MV-4-11 (cell line): ENCODE data around the gene TRPM8.
"Not testable (repeated sequence)": the region's sequence is repeated elsewhere in the genome, so short reads cannot be mapped to it uniquely, and the experiment has no call there.

Experiments used
- DNase-seq: peaks from one replicate; lab custom pipeline; 2025; lab: John Stamatoyannopoulos, UW

Gene TRPM8

GRCh38 chr2:233936089-233936488 is 18.9 kb downstream of the TRPM8 start:
- DNase-seq, result no peak

GRCh38 chr2:233938676-233939370 is 21.6 kb downstream of the TRPM8 start:
- no peak for DNase-seq

GRCh38 chr2:233940376-233941276 is 23.5 kb downstream of the TRPM8 start:
- DNase-seq, result peak; percentile 83

GRCh38 chr2:233942731-233943130 is 25.6 kb downstream of the TRPM8 start:
- no peak for DNase-seq

GRCh38 chr2:233944269-233944668 is 27.1 kb downstream of the TRPM8 start:
- no peak for DNase-seq

DNA sequence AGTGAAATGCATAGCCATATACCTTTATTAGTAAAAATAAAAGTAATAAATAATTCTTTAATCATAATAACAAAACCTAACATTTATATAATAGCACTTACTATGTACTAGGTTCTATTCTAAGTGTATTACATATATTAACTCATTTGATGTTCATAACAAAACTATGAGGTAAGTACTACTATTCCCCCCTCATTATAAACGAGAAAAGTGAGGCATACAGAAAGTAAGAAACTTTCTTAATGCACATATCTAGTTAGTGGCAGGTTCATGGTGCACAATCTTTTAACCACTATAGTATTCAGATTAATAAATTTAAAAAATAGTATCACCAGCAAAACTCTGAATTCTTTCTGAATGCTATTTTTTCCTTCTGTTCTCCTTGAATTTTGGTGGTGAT is 27.5 kb downstream of the TRPM8 start:
- no peak for DNase-seq

DNA sequence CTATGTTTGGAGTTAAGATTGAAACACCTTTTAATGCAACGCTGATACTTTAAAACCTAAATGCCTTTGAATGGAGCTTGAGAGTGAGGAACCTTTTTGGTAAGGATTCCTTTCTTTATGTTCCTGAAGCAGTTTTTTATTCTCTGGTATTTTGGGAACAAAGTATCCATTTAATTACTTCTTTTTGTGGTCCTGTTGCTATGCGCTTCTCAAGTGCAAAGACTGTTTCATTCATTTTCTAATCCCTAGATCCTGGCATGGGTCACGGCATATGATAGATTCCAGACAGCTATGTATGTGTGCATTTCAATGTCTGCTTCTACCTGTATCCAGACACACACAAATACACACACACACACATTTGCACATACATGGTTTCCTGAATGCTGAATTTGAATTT is 28.0 kb downstream of the TRPM8 start:
- no peak for DNase-seq

- DNase-seq, result no peak
These were observed 33.1 kb downstream of the TRPM8 start for GRCh38 chr2:233950078-233950825.

GRCh38 chr2:233952335-233952734 is 35.2 kb downstream of the TRPM8 start:
- no peak for DNase-seq

GRCh38 chr2:233953087-233953801 is 36.1 kb downstream of the TRPM8 start:
- no peak for DNase-seq

- no peak for DNase-seq
These were observed 43.0 kb downstream of the TRPM8 start for GRCh38 chr2:233960203-233960602.

DNA sequence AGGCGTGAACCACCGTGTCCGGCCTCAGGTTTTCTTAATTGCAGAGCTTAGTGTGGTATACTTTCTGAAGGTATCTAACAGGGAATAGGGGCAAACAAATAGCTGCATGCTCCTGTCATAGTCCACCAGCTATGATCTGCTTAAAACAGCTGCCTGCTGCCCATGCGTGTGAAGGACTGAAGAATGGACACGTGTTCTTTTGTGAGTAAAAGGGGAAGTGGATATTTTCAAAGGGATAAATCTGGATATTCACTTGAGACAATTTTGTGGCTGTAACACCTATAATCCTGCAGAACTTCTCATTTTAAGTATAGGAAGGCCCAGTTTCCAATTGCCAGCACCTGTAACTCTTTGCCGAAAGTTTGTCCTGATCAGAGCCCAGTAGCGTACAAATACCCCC is 44.7 kb downstream of the TRPM8 start:
- peak; percentile 18 for DNase-seq

- no peak for DNase-seq
These were observed 47.4 kb downstream of the TRPM8 start for GRCh38 chr2:233964581-233964980.

GRCh38 chr2:233965032-233965603 is 47.9 kb downstream of the TRPM8 start:
- DNase-seq, result no peak

DNA sequence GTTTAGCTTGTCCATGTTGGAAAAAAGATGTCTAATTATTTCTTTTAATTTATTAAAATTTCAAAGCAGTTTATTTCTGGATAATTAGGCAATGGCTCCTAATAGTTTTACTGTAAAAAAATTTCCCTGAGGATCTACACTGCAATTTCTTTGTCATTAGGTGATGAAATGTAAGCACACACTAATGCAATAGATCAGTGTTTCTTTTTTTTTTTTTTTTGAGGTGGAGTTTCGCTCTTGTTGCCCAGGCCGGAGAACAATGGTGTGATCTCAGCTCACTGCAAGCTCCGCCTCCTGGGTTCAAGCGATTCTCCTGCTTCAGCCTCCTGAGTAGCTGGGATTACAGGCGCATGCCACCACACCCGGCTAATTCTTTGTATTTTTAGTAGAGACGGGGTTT is 48.5 kb downstream of the TRPM8 start:
- DNase-seq, result peak; percentile 20

GRCh38 chr2:233966388-233966787 is 49.2 kb downstream of the TRPM8 start:
- DNase-seq, result peak; percentile 93

DNA sequence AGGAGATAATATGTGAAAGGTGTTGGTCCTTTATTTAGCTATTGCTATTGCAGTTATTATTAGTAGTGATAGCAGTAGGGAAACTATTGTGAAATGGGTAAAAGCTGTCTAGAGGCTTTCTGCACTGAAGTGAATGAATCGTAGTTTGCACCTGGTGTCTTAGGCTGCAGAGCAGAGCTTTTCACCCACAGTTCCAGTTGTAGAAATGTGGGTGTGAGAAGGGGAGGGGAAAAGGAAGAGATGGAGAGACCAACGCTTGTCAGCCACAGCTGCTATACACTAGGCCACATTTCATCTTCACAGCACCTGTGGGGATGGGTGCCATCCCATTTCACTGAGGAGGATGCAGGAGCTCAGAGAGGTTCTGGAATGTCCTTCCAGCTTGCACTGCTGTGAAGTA is 50.0 kb downstream of the TRPM8 start:
- peak; percentile 25 for DNase-seq

DNA sequence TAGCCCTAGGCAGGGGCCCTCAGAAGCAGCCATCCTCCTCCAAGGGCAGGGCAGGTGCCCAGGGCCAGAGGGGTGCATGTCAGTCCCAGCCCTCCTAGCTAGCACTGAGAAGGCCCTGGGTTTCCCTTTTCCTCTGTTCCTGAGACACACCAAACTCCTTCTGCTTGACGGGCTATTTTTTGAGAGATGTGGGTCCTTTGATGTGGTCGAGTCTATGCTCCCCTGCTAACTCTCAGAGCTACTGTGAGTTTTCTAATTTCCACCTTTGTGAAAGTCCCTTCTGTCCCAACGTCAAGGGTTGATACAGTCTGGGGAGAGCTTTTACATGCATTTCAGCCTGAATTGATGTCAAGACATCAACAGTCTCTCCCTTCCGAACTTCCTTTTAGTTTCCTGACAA is 51.4 kb downstream of the TRPM8 start:
- DNase-seq, result no peak

GRCh38 chr2:233972460-233972859 is 55.3 kb downstream of the TRPM8 start:
- not testable (repeated sequence) for DNase-seq

DNA sequence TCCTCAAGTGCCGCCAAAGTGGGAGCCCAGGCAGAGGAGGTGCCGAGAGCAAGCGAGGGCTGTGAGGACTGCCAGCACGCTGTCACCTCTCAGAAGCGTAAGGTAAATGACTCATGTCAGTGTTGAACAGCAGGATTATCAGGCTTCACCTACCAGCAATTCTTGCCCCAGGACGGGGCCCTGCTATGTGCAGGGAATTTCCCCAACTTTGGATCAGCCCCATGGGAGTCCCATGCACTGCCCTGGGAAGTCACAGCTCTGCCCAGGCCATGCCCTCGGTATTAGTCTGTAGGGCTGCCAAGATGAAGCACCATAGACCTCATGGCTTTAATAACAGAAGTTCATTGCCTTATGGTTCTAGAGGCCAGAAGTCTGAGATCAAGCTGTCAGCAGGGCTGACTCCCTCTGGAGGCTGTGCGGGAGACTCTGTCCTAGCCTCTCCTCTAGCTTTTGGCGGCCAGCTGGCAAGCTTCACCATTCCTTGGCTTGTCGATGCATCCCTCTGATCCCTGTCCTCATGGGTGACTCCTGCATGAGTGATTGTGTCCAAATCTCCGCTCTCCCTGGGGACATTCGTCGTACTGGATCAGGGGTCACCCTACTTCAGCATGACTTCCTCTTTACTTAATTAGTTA is 55.9 kb downstream of the TRPM8 start:
- DNase-seq, result peak; percentile 33

- DNase-seq, result peak; percentile 51
These were observed 56.6 kb downstream of the TRPM8 start for GRCh38 chr2:233973786-233974185.
